A549 (cell line): Measurements from ENCODE around the gene TTC17. TPM values are rescaled to one million over a fixed set of nuclear protein-coding genes. Genes with fewer than 3 reads are reported as not detected.
"Not testable (repeated sequence)": the region's sequence is repeated elsewhere in the genome, so short reads cannot be mapped to it uniquely, and the experiment has no call there.

Experiments
- ATAC-seq, 2 experiments: fragments of 200-7000 bp in 1 of 2; fragments of >200 bp in 1 of 2; cut with Nextera tagmentation in 1 of 2; cut with Tn5 transposase in 1 of 2; 3 replicates each; pipeline versions ENCODE4 v1.8.0 to v1.9.1; 2018 to 2020; ENCODE audit warnings: mild to moderate bottlenecking in 1 of 2, moderate library complexity in 1 of 2
- CTCF ChIA-PET: fragments of 300-600 bp; sonication (Branson Sonifier 250); formaldehyde crosslinking; extraction: SDS; loops from one replicate; lab custom pipeline; 2021; ENCODE audit warnings: antibody characterized with exemption, inconsistent platforms; lab: Yijun Ruan, JAX
- POLR2A ChIA-PET: fragments of 350-600 bp; formaldehyde crosslinking; extraction: SDS; loops from one replicate; lab custom pipeline; 2021; ENCODE audit warnings: antibody characterized with exemption, inconsistent platforms; lab: Yijun Ruan, JAX
- DNase-seq, 2 experiments: peaks; one replicate each; pipeline versions ENCODE4 v3.0.0 to v3.0.0-alpha.2; 2011 to 2016; ENCODE audit warnings: low read depth in 1 of 2, low spot score in 1 of 2
- FAIRE-seq: peaks from 2 replicates; lab custom pipeline; 2011; peaks lifted over from hg19 to GRCh38; lab: Jason Lieb, UNC
- H3K27ac ChIP-seq, 2 experiments: fragments of >200 bp; sonication (Bioruptor Twin); formaldehyde crosslinking; 3 replicates each; pipeline ENCODE4 v1.5.1; 2016 to 2017
- H3K4me1 ChIP-seq: fragments of >200 bp; sonication (Bioruptor Twin); formaldehyde crosslinking; 3 replicates; pipeline ENCODE4 v1.6.1; 2016
- H3K4me2 ChIP-seq: fragments of >200 bp; sonication (Bioruptor Twin); formaldehyde crosslinking; 3 replicates; pipeline ENCODE4 v1.6.1; 2016
- H3K4me3 ChIP-seq: fragments of >200 bp; sonication (Bioruptor Twin); formaldehyde crosslinking; 3 replicates; pipeline ENCODE4 v1.5.1; 2016
- H3K9me3 ChIP-seq: fragments of >200 bp; sonication (Bioruptor Twin); formaldehyde crosslinking; 3 replicates; pipeline ENCODE4 v1.6.1; 2016
- ATOH8 ChIP-seq: fragments of 250-450 bp; sonication (Bioruptor Pico); IDR thresholded peaks from 2 replicates; pipeline ENCODE4 v1.5.0; 2020; ENCODE audit warnings: low read depth, mild to moderate bottlenecking, moderate library complexity
- CEBPB ChIP-seq, 2 experiments: fragments of >200 bp in 1 of 2; sonication (Bioruptor Twin) in 1 of 2; formaldehyde crosslinking in 1 of 2; IDR thresholded peaks; 2 replicates each; pipeline ENCODE4 v1.6.1; 2012 to 2016
- CHD2 ChIP-seq: fragments of 150-350 bp; IDR thresholded peaks from 2 replicates; pipeline ENCODE4 v1.6.1; 2014; ENCODE audit warnings: low read length; ENCODE audit not compliant: partially characterized antibody
- CHD4 ChIP-seq: fragments of 200-600 bp; sonication (generic); IDR thresholded peaks from 2 replicates; pipeline ENCODE4 v1.6.1; 2016; ENCODE audit warnings: antibody characterized with exemption, mild to moderate bottlenecking, borderline replicate concordance
- EHF ChIP-seq: fragments of 250-450 bp; sonication (Bioruptor Pico); IDR thresholded peaks from 2 replicates; pipeline ENCODE4 v1.5.0; 2020; ENCODE audit warnings: mild to moderate bottlenecking
- EHMT2 ChIP-seq: fragments of 200-600 bp; sonication (generic); IDR thresholded peaks from 2 replicates; pipeline ENCODE4 v1.6.1; 2016; ENCODE audit warnings: antibody characterized with exemption, low read depth, mild to moderate bottlenecking, moderate library complexity
- EP300 ChIP-seq, 2 experiments: fragments of >200 bp; sonication (Bioruptor Twin); formaldehyde crosslinking; IDR thresholded peaks; 2 replicates in 1 of 2; 3 replicates in 1 of 2; pipeline ENCODE4 v1.6.1; 2016 to 2017
- FOSL2 ChIP-seq, 2 experiments: fragments of 450-650 bp in 1 of 2; fragments of >200 bp in 1 of 2; sonication (Bioruptor Twin) in 1 of 2; formaldehyde crosslinking; IDR thresholded peaks; 2 replicates each; pipeline versions ENCODE4 v1.5.0 to v1.6.1; 2016 to 2020; ENCODE audit warnings: mild to moderate bottlenecking in 1 of 2, moderate library complexity in 1 of 2
- HDAC2 ChIP-seq: fragments of 200-600 bp; sonication (generic); IDR thresholded peaks from 2 replicates; pipeline ENCODE4 v1.6.1; 2016
- HES2 ChIP-seq: fragments of >200 bp; sonication (Bioruptor Twin); formaldehyde crosslinking; IDR thresholded peaks from 2 replicates; pipeline ENCODE4 v1.6.1; 2016
- HEYL ChIP-seq: fragments of 250-450 bp; sonication (Bioruptor Pico); IDR thresholded peaks from 2 replicates; pipeline ENCODE4 v1.8.0; 2021; ENCODE audit warnings: mild to moderate bottlenecking, moderate library complexity
- HMGXB4 ChIP-seq: fragments of 250-450 bp; sonication (Bioruptor Pico); IDR thresholded peaks from 2 replicates; pipeline ENCODE4 v1.5.0; 2021; ENCODE audit warnings: mild to moderate bottlenecking, moderate library complexity, borderline replicate concordance
- HOXB13 ChIP-seq: fragments of 250-450 bp; sonication (Bioruptor Pico); IDR thresholded peaks from 2 replicates; pipeline ENCODE4 v1.5.0; 2020; ENCODE audit warnings: low read depth, mild to moderate bottlenecking, moderate library complexity
- HOXB5 ChIP-seq: fragments of 250-450 bp; sonication (Bioruptor Pico); IDR thresholded peaks from 2 replicates; pipeline ENCODE4 v1.5.0; 2020; ENCODE audit warnings: mild to moderate bottlenecking, moderate library complexity
- KDM5A ChIP-seq: fragments of 200-600 bp; sonication (generic); IDR thresholded peaks from 2 replicates; pipeline ENCODE4 v1.6.1; 2016; ENCODE audit warnings: antibody characterized with exemption, mild to moderate bottlenecking
- MAX ChIP-seq: IDR thresholded peaks from 2 replicates; pipeline ENCODE4 v1.6.1; 2012
- NFE2L2 ChIP-seq: fragments of 150-350 bp; conservative IDR thresholded peaks from 2 replicates; pipeline ENCODE4 v1.6.1; 2014; ENCODE audit warnings: low read length
- NR3C1 ChIP-seq: fragments of >200 bp; sonication (Bioruptor Twin); formaldehyde crosslinking; IDR thresholded peaks from 3 replicates; pipeline ENCODE4 v1.6.1; 2017
- PBX3 ChIP-seq: IDR thresholded peaks from 2 replicates; pipeline ENCODE4 v1.6.1; 2012
- RARB ChIP-seq: fragments of 250-450 bp; sonication (Bioruptor Pico); IDR thresholded peaks from 2 replicates; pipeline ENCODE4 v1.8.0; 2021; ENCODE audit warnings: mild to moderate bottlenecking, moderate library complexity
- RNF2 ChIP-seq: fragments of 200-600 bp; sonication (generic); IDR thresholded peaks from 2 replicates; pipeline ENCODE4 v1.6.1; 2016; ENCODE audit warnings: low read depth, mild to moderate bottlenecking, antibody characterized with exemption, moderate library complexity, borderline replicate concordance
- TFCP2L1 ChIP-seq: fragments of 250-450 bp; sonication (Bioruptor Pico); IDR thresholded peaks from 2 replicates; pipeline ENCODE4 v1.5.0; 2021; ENCODE audit warnings: mild to moderate bottlenecking
- ZSCAN20 ChIP-seq: fragments of 250-450 bp; sonication (Bioruptor Pico); IDR thresholded peaks from 2 replicates; pipeline ENCODE4 v1.8.0; 2022; ENCODE audit warnings: mild to moderate bottlenecking, moderate library complexity
- WGBS: methylation state at CpG from one replicate; pipeline ENCODE4 v1.1.6; 2017; ENCODE audit errors: missing lambda C conversion rate; 5-methylcytosine and 5-hydroxymethylcytosine counted together
- polyA plus RNA-seq, 4 experiments: library from polyadenylated mRNA; depleted of rRNA in 3 of 4; stranded (reverse); fragments of >200 nt; fragmentation: RNase III in 1 of 4; extraction: RNeasy Plus Mini Kit Qiagen cat#74134 plus additional on column Dnase treatment in 1 of 4; gene quantifications; 2 replicates in 3 of 4; 3 replicates in 1 of 4; pipeline ENCODE4 v1.2.3, GENCODE V29; 2011 to 2017

The TTC17 gene
- polyA plus RNA-seq, 2 of the 4 experiments (the other 2 are of a cell fraction), result 28.9 to 89.4 TPM

GRCh38 chr11:43427971-43428370 lies 69.3 kb downstream of the TTC17 start (continued):
- no peak for TF ChIP-seq ZSCAN20 (CRISPR knock-in tag)
- TF ChIP-seq KDM5A, result no peak
- no peak for TF ChIP-seq HMGXB4 (CRISPR knock-in tag)
- TF ChIP-seq PBX3, result no peak
- no peak for TF ChIP-seq HDAC2
- TF ChIP-seq, all 56 proteins: peak for 0

GRCh38 chr11:43430916-43431315 lies 72.2 kb downstream of the TTC17 start:
- H3K4me1 ChIP-seq, POLR2A ChIA-PET, H3K9me3 ChIP-seq, H3K27ac ChIP-seq, H3K4me3 ChIP-seq, FAIRE-seq, DNase-seq, CTCF ChIA-PET, ATAC-seq, H3K4me2 ChIP-seq: not testable (repeated sequence)
- WGBS, result 89% methylated on average over 1 of the region's 1 CpG

- TF ChIP-seq HOXB13 (CRISPR knock-in tag) (no peak), CHD4 (no peak), MAX (no peak), TFCP2L1 (no peak), EP300 (IDR thresholded peaks at IDR 0.05) (no peak), CEBPB (IDR thresholded peaks at IDR 0.05) (no peak), HES2 (no peak), RNF2 (no peak), ATOH8 (CRISPR knock-in tag) (no peak), HEYL (no peak), KDM5A (no peak), FOSL2 (IDR thresholded peaks at IDR 0.05) (no peak), FOSL2 (CRISPR knock-in tag; IDR thresholded peaks at IDR 0.05) (no peak), CHD2 (no peak), RARB (CRISPR knock-in tag) (no peak), NR3C1 (no peak), HOXB5 (CRISPR knock-in tag) (no peak), EHMT2 (no peak), EHF (no peak), NFE2L2 (no peak)
- TF ChIP-seq, all 56 proteins: peak for 0
- CTCF ChIA-PET, result interaction anchor here (0.5 kb wide), 1 partner anchor 19 kb away, joined by 3 read pairs; no protein-coding TSS in a partner anchor
- Histone ChIP-seq H3K4me3 (no peak overlapping the region), H3K27ac (no peak overlapping the region), H3K4me1 (no peaks in the 10 kb centered on the region), H3K4me2 (no peak overlapping the region), H3K9me3 (no peaks in the 10 kb centered on the region)
- no peak for ATAC-seq
- DNase-seq, result no peak
- POLR2A ChIA-PET, result no interaction called here
- no peak for FAIRE-seq
- 94% methylated on average over 1 of the region's 1 CpG for WGBS
These were observed 76.2 kb downstream of the TTC17 start for GRCh38 chr11:43434893-43435292.
